Endothelial cell of umbilical vein (primary cell): ENCODE measurements around the gene PARP12. TPM values are rescaled to one million over a fixed set of nuclear protein-coding genes. Genes with fewer than 3 reads are reported as not detected.

Source experiments
- BruUV-seq: library from RNA; stranded (reverse); fragments of 400-500 nt; replicated peaks from 2 replicates; lab custom pipeline; 2021; lab: Mats Ljungman, UMichigan
- CTCF ChIA-PET: fragments of 300-600, 350-600 bp; sonication (Branson Sonifier 250); formaldehyde crosslinking; loops from one replicate; lab custom pipeline; 2021; ENCODE audit warnings: antibody characterized with exemption, inconsistent platforms; lab: Charles Lee
- POLR2A ChIA-PET: fragments of 300-600, 350-600 bp; sonication (Branson Sonifier 250); formaldehyde crosslinking; loops from one replicate; lab custom pipeline; 2021; ENCODE audit warnings: antibody characterized with exemption, inconsistent platforms; lab: Charles Lee
- DNase-seq: peaks from one replicate; pipeline ENCODE4 v3.0.0-alpha.2; 2011; ENCODE audit warnings: low read depth, low spot score
- FAIRE-seq: peaks from 2 replicates; lab custom pipeline; 2011; peaks lifted over from hg19 to GRCh38; lab: Jason Lieb, UNC
- H2AFZ ChIP-seq: 2 replicates; pipeline ENCODE4 v1.6.0; 2012; ENCODE audit warnings: low read depth, low read length, control low read depth, inconsistent platforms
- H3K27ac ChIP-seq: 2 replicates; pipeline ENCODE4 v1.5.1; 2011; ENCODE audit warnings: low read depth, mild to moderate bottlenecking, control low read depth, low read length, moderate library complexity; ENCODE audit not compliant: insufficient read depth
- H3K27me3 ChIP-seq, 2 experiments: 2 replicates each; pipeline versions ENCODE4 v1.6.0 to v1.6.1; 2011; ENCODE audit warnings: low read length in 2 of 2, mixed read lengths in 1 of 2; ENCODE audit not compliant: control insufficient read depth in 2 of 2, insufficient read depth in 2 of 2
- H3K36me3 ChIP-seq, 2 experiments: 2 replicates in 1 of 2; 3 replicates in 1 of 2; pipeline ENCODE4 v1.5.1; 2011; ENCODE audit warnings: low read length in 2 of 2, mild to moderate bottlenecking in 1 of 2, moderate library complexity in 1 of 2; ENCODE audit not compliant: control insufficient read depth in 2 of 2, insufficient read depth in 2 of 2; ENCODE audit errors: extremely low read depth in 1 of 2
- H3K4me1 ChIP-seq: 3 replicates; pipeline ENCODE4 v1.5.1; 2011; ENCODE audit warnings: mild to moderate bottlenecking, low read length; ENCODE audit not compliant: control insufficient read depth, insufficient read depth; ENCODE audit errors: extremely low read depth
- H3K4me2 ChIP-seq: 2 replicates; pipeline ENCODE4 v1.6.1; 2011; ENCODE audit warnings: low read length, control low read depth, mixed read lengths; ENCODE audit not compliant: insufficient read depth
- H3K4me3 ChIP-seq, 3 experiments: fragments of 200-600 bp in 1 of 3; sonication (generic), shearing (Covaris generic) in 1 of 3; replicated peaks in 1 of 3; 2 replicates each; pipeline ENCODE4 v1.5.1; 2011 to 2016; ENCODE audit warnings: control low read depth in 3 of 3, low read length in 3 of 3, mild to moderate bottlenecking in 2 of 3, inconsistent platforms in 1 of 3, low read depth in 1 of 3, moderate library complexity in 1 of 3; ENCODE audit not compliant: insufficient read depth in 1 of 3
- H3K79me2 ChIP-seq: 2 replicates; pipeline ENCODE4 v1.6.0; 2012; ENCODE audit warnings: low read length, inconsistent platforms; ENCODE audit not compliant: control insufficient read depth, insufficient read depth
- H3K9ac ChIP-seq: replicated peaks from 2 replicates; pipeline ENCODE3; 2011; ENCODE audit warnings: low read length, control low read depth; ENCODE audit not compliant: insufficient read depth; ENCODE audit errors: extremely low read depth
- H3K9me1 ChIP-seq: replicated peaks from 3 replicates; pipeline ENCODE4 v1.6.0; 2011; ENCODE audit warnings: mild to moderate bottlenecking, low read length; ENCODE audit not compliant: control insufficient read depth, insufficient read depth; ENCODE audit errors: extremely low read depth
- H3K9me3 ChIP-seq: replicated peaks from 2 replicates; pipeline ENCODE4 v1.5.1; 2012; ENCODE audit warnings: low read length, inconsistent platforms; ENCODE audit not compliant: control insufficient read depth, insufficient read depth
- H4K20me1 ChIP-seq: replicated peaks from 2 replicates; pipeline ENCODE3; 2011; ENCODE audit warnings: mild to moderate bottlenecking, low read length; ENCODE audit not compliant: control insufficient read depth, insufficient read depth; ENCODE audit errors: extremely low read depth
- EZH2 ChIP-seq: IDR thresholded peaks from 2 replicates; pipeline ENCODE4 v1.6.1; 2012; ENCODE audit warnings: borderline replicate concordance, low read depth, mild to moderate bottlenecking, moderate library complexity, low read length, inconsistent platforms; ENCODE audit not compliant: severe bottlenecking
- FOS ChIP-seq: IDR thresholded peaks from 2 replicates; pipeline ENCODE4 v1.6.1; 2011; ENCODE audit warnings: mild to moderate bottlenecking, low read length, moderate library complexity, borderline replicate concordance; ENCODE audit not compliant: insufficient read depth
- GATA2 ChIP-seq: IDR thresholded peaks from 2 replicates; pipeline ENCODE4 v1.7.0; 2011; ENCODE audit warnings: low read depth, mild to moderate bottlenecking, moderate library complexity, mixed read lengths, low read length; ENCODE audit not compliant: insufficient read length, insufficient read depth
- JUN ChIP-seq: IDR thresholded peaks from 2 replicates; pipeline ENCODE4 v1.6.1; 2011; ENCODE audit warnings: borderline replicate concordance, low read depth; ENCODE audit not compliant: insufficient read length, insufficient read depth
- MYC ChIP-seq: IDR thresholded peaks from one replicate; pipeline ENCODE4 v1.6.1; 2011; ENCODE audit warnings: mild to moderate bottlenecking, low read depth, low read length
- POLR2A ChIP-seq: IDR thresholded peaks from 2 replicates; pipeline ENCODE4 v1.6.1; 2012; ENCODE audit warnings: low read depth, mild to moderate bottlenecking, control low read depth, low read length
- POLR2AphosphoS5 ChIP-seq: IDR thresholded peaks from 2 replicates; pipeline ENCODE4 v1.6.1; 2012; ENCODE audit warnings: low read depth, mild to moderate bottlenecking, control low read depth, low read length, moderate library complexity; ENCODE audit not compliant: insufficient read depth
- dilution Hi-C: fragments of 300-500 bp; cut with MboI; formaldehyde crosslinking; loops from one replicate; pipeline ENCODE4 v1.15.0; 2019; ENCODE audit warnings: low sequenced_read_pairs; ENCODE audit not compliant: extremely low pct_ligation_motif_present
- intact Hi-C: fragments of 100-400 bp; cut with micrococcal nuclease; formaldehyde crosslinking; loops from one replicate; pipeline ENCODE4 v1.10.0; 2022
- polyA plus RNA-seq, 4 experiments: library from polyadenylated mRNA; depleted of rRNA in 3 of 4; stranded (reverse) in 3 of 4; unstranded in 1 of 4; fragments of >200 nt; gene quantifications; 2 replicates each; pipeline versions ENCODE4 v1.2.1 to v1.2.3, GENCODE V29; 2011 to 2012; ENCODE audit warnings: missing spikeins in 1 of 4
- total RNA-seq: library from RNA; stranded (reverse); gene quantifications from 2 replicates; pipeline ENCODE4 v1.2.3, GENCODE V29; 2021
- TF ChIP-seq, protein P1 (sequence below): IDR thresholded peaks from 2 replicates; pipeline ENCODE4 v1.6.1; 2011; ENCODE audit not compliant: insufficient read depth, insufficient read length
- TF ChIP-seq, protein P2 (sequence below), 2 donors: IDR thresholded peaks; 1 replicate in 1 of 2; 2 replicates in 1 of 2; pipeline ENCODE4 v1.5.1; 2011; ENCODE audit warnings: low read length in 2 of 2, mild to moderate bottlenecking in 2 of 2, moderate library complexity in 2 of 2, control low read depth in 1 of 2, inconsistent platforms in 1 of 2, low read depth in 1 of 2; ENCODE audit not compliant: insufficient read depth in 1 of 2; ENCODE audit errors: extremely low read depth in 1 of 2

PARP12 gene
- total and polyA plus RNA-seq, 2 donors (not counting 3 experiments of a cell fraction or from before 2014, with no cell fraction given), result 65.4 to 83.2 TPM

DNA sequence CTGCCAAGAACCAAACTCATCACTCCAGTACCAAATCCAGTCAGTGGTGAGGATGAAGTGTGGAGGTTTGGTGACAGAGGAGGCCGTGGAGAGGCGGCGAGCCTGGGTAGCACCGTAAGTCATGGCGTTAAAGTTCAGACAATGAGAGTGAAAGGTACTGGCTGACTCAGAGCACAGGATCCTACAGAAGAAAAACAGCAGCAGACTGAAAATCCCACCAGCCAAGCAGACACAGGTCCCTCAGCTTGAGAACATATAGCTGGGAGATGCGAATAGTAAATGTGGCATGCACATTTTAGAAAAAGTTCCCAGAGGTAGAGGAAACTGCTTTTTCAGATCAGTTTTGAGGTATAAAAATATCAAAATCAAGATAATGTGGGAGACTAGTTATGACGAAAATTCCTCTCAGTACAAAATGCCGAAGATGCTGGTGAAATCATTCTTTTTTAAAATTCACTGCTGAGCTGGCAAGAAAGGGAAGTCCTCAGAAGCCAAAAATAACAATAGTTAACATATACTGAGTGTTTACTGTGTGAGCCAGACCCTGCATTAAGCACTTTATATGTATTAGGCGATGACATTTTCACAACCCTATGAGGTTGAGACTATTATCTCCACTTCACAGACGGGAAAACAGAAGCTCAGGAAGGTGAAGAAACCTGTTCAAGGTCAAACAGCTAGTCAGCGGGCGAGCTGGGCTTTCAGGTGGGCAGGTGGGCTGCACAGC lies 20.9 kb downstream of the PARP12 start:
- Histone ChIP-seq H3K27ac (peak overlapping the region; percentile 85), H3K36me3 (peaks cover 9 to 12% of the 10 kb centered on the region in 2 experiments), H4K20me1 (no peaks in the 10 kb centered on the region), H2AFZ (peak overlapping the region; percentile 32), H3K4me1 (peaks cover 46% of the 10 kb centered on the region), H3K9me3 (no peaks in the 10 kb centered on the region), H3K9ac (peak overlapping the region; percentile 61), H3K4me2 (peak overlapping the region; percentile 86), H3K27me3 (no peaks in the 10 kb centered on the region), H3K4me3 (peak overlapping the region; percentile 16 to 53 (median 18)), H3K9me1 (no peaks in the 10 kb centered on the region), H3K79me2 (peaks cover 35% of the 10 kb centered on the region)
- TF ChIP-seq POLR2A (peak; percentile 51), GATA2 (peak; percentile 67), EZH2 (no peak), FOS (peak; percentile 45), MYC (no peak), POLR2AphosphoS5 (no peak), JUN (no peak)
- TF ChIP-seq, protein P1, sequence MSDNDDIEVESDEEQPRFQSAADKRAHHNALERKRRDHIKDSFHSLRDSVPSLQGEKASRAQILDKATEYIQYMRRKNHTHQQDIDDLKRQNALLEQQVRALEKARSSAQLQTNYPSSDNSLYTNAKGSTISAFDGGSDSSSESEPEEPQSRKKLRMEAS, result no peak
- TF ChIP-seq, protein P2, sequence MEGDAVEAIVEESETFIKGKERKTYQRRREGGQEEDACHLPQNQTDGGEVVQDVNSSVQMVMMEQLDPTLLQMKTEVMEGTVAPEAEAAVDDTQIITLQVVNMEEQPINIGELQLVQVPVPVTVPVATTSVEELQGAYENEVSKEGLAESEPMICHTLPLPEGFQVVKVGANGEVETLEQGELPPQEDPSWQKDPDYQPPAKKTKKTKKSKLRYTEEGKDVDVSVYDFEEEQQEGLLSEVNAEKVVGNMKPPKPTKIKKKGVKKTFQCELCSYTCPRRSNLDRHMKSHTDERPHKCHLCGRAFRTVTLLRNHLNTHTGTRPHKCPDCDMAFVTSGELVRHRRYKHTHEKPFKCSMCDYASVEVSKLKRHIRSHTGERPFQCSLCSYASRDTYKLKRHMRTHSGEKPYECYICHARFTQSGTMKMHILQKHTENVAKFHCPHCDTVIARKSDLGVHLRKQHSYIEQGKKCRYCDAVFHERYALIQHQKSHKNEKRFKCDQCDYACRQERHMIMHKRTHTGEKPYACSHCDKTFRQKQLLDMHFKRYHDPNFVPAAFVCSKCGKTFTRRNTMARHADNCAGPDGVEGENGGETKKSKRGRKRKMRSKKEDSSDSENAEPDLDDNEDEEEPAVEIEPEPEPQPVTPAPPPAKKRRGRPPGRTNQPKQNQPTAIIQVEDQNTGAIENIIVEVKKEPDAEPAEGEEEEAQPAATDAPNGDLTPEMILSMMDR (IDR thresholded peaks at IDR 0.05; ENCODE audit: extremely low read depth in 1 of 2, insufficient read depth in 1 of 2, low read depth in 1 of 2, low read length in 2 of 2), result no peak
- intact Hi-C loops (loop anchor here (1.0 to 10.0 kb wide), 4 partner anchors 19 to 1633 kb away; no protein-coding TSS in a partner anchor), dilution Hi-C loops (no loop called here)
- peak; percentile 92 for FAIRE-seq
- BruUV-seq, result no TSS peak
- DNase-seq, result peak; percentile 91
- POLR2A ChIA-PET, result interaction anchor here (1.3 to 1.6 kb wide), 4 partner anchors 17 to 702 kb away, joined by 3 to 5 read pairs (median 4); no protein-coding TSS in a partner anchor
- CTCF ChIA-PET, result interaction anchor here (0.7 to 6.0 kb wide), 3 partner anchors 9 to 36 kb away, joined by 3 to 66 read pairs (median 4); partner anchors contain the start of gene PARP12
